GM12878 (cell line): Measurements from ENCODE around the gene MMP13. TPM values are rescaled to one million over a fixed set of nuclear protein-coding genes. Genes with fewer than 3 reads are reported as not detected.

Source experiments
- ATAC-seq: fragments of 200-7000 bp; cut with Tn5 transposase; 3 replicates; pipeline ENCODE4 v1.9.1; 2020; ENCODE audit warnings: mild to moderate bottlenecking, moderate library complexity
- BruUV-seq: library from RNA; stranded (reverse); fragments of 400-500 nt; replicated peaks from 2 replicates; lab custom pipeline; 2021; lab: Mats Ljungman, UMichigan
- CTCF ChIA-PET: fragments of 300-600 bp; sonication (Branson Sonifier 250); formaldehyde crosslinking; extraction: SDS; loops from one replicate; lab custom pipeline; 2021; ENCODE audit warnings: inconsistent platforms; lab: Yijun Ruan, JAX
- POLR2A ChIA-PET: fragments of 350-600 bp; formaldehyde crosslinking; extraction: SDS; loops from one replicate; lab custom pipeline; 2021; ENCODE audit warnings: inconsistent platforms; lab: Charles Lee
- RAD21 ChIA-PET: fragments of 300-600 bp; sonication (Branson Sonifier 250); formaldehyde crosslinking; loops from one replicate; lab custom pipeline; 2023; ENCODE audit warnings: antibody characterized with exemption; ENCODE audit not compliant: unreplicated experiment; lab: Charles Lee
- SMC1A ChIA-PET: fragments of 300-600 bp; sonication (Branson Sonifier 250); formaldehyde crosslinking; loops from one replicate; lab custom pipeline; 2023; ENCODE audit not compliant: unreplicated experiment, uncharacterized antibody; lab: Charles Lee
- DNase-seq: peaks from one replicate; pipeline ENCODE4 v3.0.0-alpha.2; 2011; ENCODE audit warnings: low read depth, low spot score
- FAIRE-seq: peaks from 3 replicates; lab custom pipeline; 2011; peaks lifted over from hg19 to GRCh38; lab: Jason Lieb, UNC
- H2AFZ ChIP-seq: 2 replicates; pipeline ENCODE4 v1.6.0; 2011; ENCODE audit warnings: low read depth, low read length, control low read depth; ENCODE audit not compliant: control insufficient read depth
- H3K27ac ChIP-seq: 2 replicates; pipeline ENCODE4 v1.5.1; 2011; ENCODE audit warnings: control low read depth; ENCODE audit not compliant: control insufficient read depth, insufficient read depth
- H3K27me3 ChIP-seq, 2 experiments: replicated peaks in 1 of 2; 2 replicates each; pipeline versions ENCODE4 v1.6.0 to v1.6.1; 2011; ENCODE audit warnings: low read length in 1 of 2; ENCODE audit not compliant: control insufficient read depth in 2 of 2, insufficient read depth in 2 of 2
- H3K36me3 ChIP-seq, 2 experiments: 2 replicates each; pipeline ENCODE4 v1.5.1; 2011; ENCODE audit warnings: low read length in 1 of 2; ENCODE audit not compliant: control insufficient read depth in 2 of 2, insufficient read depth in 2 of 2
- H3K4me1 ChIP-seq: 2 replicates; pipeline ENCODE4 v1.6.1; 2011; ENCODE audit warnings: mild to moderate bottlenecking, low read length, moderate library complexity, mixed read lengths; ENCODE audit not compliant: control insufficient read depth, insufficient read depth
- H3K4me2 ChIP-seq: 2 replicates; pipeline ENCODE4 v1.6.0; 2011; ENCODE audit warnings: control low read depth; ENCODE audit not compliant: control insufficient read depth, insufficient read depth
- H3K4me3 ChIP-seq: fragments of 200-600 bp; sonication (generic); 2 replicates; pipeline ENCODE4 v1.5.1; 2016
- H3K79me2 ChIP-seq: 2 replicates; pipeline ENCODE4 v1.6.0; 2011; ENCODE audit warnings: low read length; ENCODE audit not compliant: control insufficient read depth, insufficient read depth
- H3K9ac ChIP-seq: 2 replicates; pipeline ENCODE4 v1.8.0; 2011; ENCODE audit warnings: low read length, control low read depth, mixed read lengths; ENCODE audit not compliant: control insufficient read depth, insufficient read depth
- H3K9me3 ChIP-seq: replicated peaks from 3 replicates; pipeline ENCODE4 v1.5.1; 2011; ENCODE audit warnings: mild to moderate bottlenecking, low read length; ENCODE audit not compliant: control insufficient read depth, insufficient read depth
- H4K20me1 ChIP-seq: 2 replicates; pipeline ENCODE4 v1.6.0; 2011; ENCODE audit not compliant: control insufficient read depth, insufficient read depth
- ASH2L ChIP-seq: fragments of 300-600, 200-600 bp; sonication (generic); IDR thresholded peaks from 2 replicates; pipeline ENCODE4 v1.6.1; 2017; ENCODE audit warnings: low read depth, mild to moderate bottlenecking, borderline replicate concordance
- ATF7 ChIP-seq: fragments of 450-650 bp; IDR thresholded peaks from 2 replicates; pipeline ENCODE4 v1.6.1; 2016; ENCODE audit warnings: low read depth, mild to moderate bottlenecking
- EP300 ChIP-seq, 2 experiments: fragments of 150-350 bp in 1 of 2; IDR thresholded peaks; 2 replicates each; pipeline ENCODE4 v1.6.1; 2011 to 2012; ENCODE audit warnings: low read depth in 2 of 2, low read length in 2 of 2, borderline replicate concordance in 1 of 2, improper control_type of control experiment in 1 of 2, inconsistent platforms in 1 of 2; ENCODE audit not compliant: control insufficient read depth in 1 of 2
- HSF1 ChIP-seq: fragments of 150-350 bp; IDR thresholded peaks from 2 replicates; pipeline ENCODE4 v1.6.1; 2014; ENCODE audit warnings: mild to moderate bottlenecking, low read depth, low read length
- JUNB ChIP-seq: IDR thresholded peaks from 2 replicates; pipeline ENCODE4 v1.6.1; 2016; ENCODE audit warnings: antibody characterized with exemption, mild to moderate bottlenecking
- SIN3A ChIP-seq: IDR thresholded peaks from 2 replicates; pipeline ENCODE4 v1.6.1; 2012; ENCODE audit warnings: low read depth, low read length, improper control_type of control experiment
- TARDBP ChIP-seq: IDR thresholded peaks from 2 replicates; pipeline ENCODE4 v1.6.1; 2016; ENCODE audit warnings: borderline replicate concordance
- TCF3 ChIP-seq: IDR thresholded peaks from 2 replicates; pipeline ENCODE4 v1.6.1; 2012; ENCODE audit warnings: low read depth, mild to moderate bottlenecking, low read length, borderline replicate concordance; ENCODE audit not compliant: insufficient read depth
- ZSCAN29 ChIP-seq: fragments of 450-650 bp; IDR thresholded peaks from 2 replicates; pipeline ENCODE4 v1.6.1; 2017; ENCODE audit warnings: mild to moderate bottlenecking, moderate library complexity
- WGBS: methylation state at CpG from one replicate; pipeline ENCODE4 v1.1.6; 2016; ENCODE audit warnings: low lambda C conversion rate; ENCODE audit not compliant: insufficient replicate concordance, insufficient coverage; ENCODE audit errors: missing lambda C conversion rate; 5-methylcytosine and 5-hydroxymethylcytosine counted together
- in situ Hi-C: fragments of 300-500 bp; cut with MboI; formaldehyde crosslinking; loops from 9 replicates; pipeline ENCODE4 v1.14.3; 2018; ENCODE audit warnings: mixed read lengths
- intact Hi-C: fragments of 100-400 bp; cut with micrococcal nuclease; formaldehyde crosslinking; loops from one replicate; pipeline ENCODE4 v1.14.2; 2022; ENCODE audit not compliant: unreplicated experiment
- polyA plus RNA-seq, 11 experiments: library from polyadenylated mRNA; depleted of rRNA in 4 of 11; unstranded in 6 of 11; stranded (reverse) in 5 of 11; fragments of >200 nt; fragmentation: Nextera tagmentation in 4 of 11; fragmentation: Illumina TruSeq in 1 of 11; extraction: Ambion mirVana in 4 of 11; extraction: Trizol in 1 of 11; gene quantifications; 1 replicate in 1 of 11; 2 replicates in 10 of 11; pipeline versions ENCODE4 v1.2.1 to v1.2.3, GENCODE V29; 2011 to 2016; ENCODE audit warnings: inconsistent platforms in 2 of 11, missing spikeins in 2 of 11, low read depth in 1 of 11
- total RNA-seq, 4 experiments: library from RNA; depleted of rRNA in 3 of 4; stranded (reverse); fragments of >200 nt in 3 of 4; fragmentation: Illumina TruSeq in 1 of 4; extraction: Trizol in 1 of 4; gene quantifications; 2 replicates each; pipeline versions ENCODE4 v1.2.1 to v1.2.3, GENCODE V29; 2013 to 2021
- TF ChIP-seq, protein P1 (sequence below): fragments of 450-650 bp; IDR thresholded peaks from 2 replicates; pipeline ENCODE4 v1.6.1; 2016; ENCODE audit warnings: mild to moderate bottlenecking
- TF ChIP-seq, protein P2 (sequence below): fragments of 450-650 bp; IDR thresholded peaks from 2 replicates; pipeline ENCODE4 v1.6.1; 2016; ENCODE audit warnings: mild to moderate bottlenecking

MMP13 gene
- total and polyA plus RNA-seq, 10 of the 15 experiments (the other 5 are each of a cell fraction or from before 2014, with no cell fraction given), result 0.05 TPM; not detected in 9

- ChIA-PET POLR2A (no interaction called here), SMC1A (interaction anchor here (1.5 kb wide), 1 partner anchor 39 kb away, joined by 3 read pairs; no protein-coding TSS in a partner anchor), CTCF (interaction anchor here (0.8 to 1.4 kb wide), 2 partner anchors 9 to 49 kb away, joined by 3 to 4 read pairs; no protein-coding TSS in a partner anchor), RAD21 (no interaction called here)
- H3K36me3 ChIP-seq, result no peaks in the 10 kb centered on the region
- DNase-seq (no peak), FAIRE-seq (no peak), ATAC-seq (peak; percentile 78)
- H3K4me2 ChIP-seq, result no peak overlapping the region
- H3K27me3 ChIP-seq, result no peaks in the 10 kb centered on the region
- no peaks in the 10 kb centered on the region for H4K20me1 ChIP-seq
- H3K79me2 ChIP-seq, result no peaks in the 10 kb centered on the region
- no peak overlapping the region for H2AFZ ChIP-seq
- TF ChIP-seq ATF7 (peak; percentile 59; the same call in 1 of the 2 replicates), TARDBP (no peak), SIN3A (no peak), TCF3 (no peak), ZSCAN29 (no peak), EP300 (IDR thresholded peaks at IDR 0.05; ENCODE audit: borderline replicate concordance in 1 of 2, control insufficient read depth in 1 of 2, low read depth in 2 of 2, low read length in 2 of 2) (no peak), JUNB (peak; percentile 47; the same call in 1 of the 2 replicates), HSF1 (peak; percentile 53; the same call in 1 of the 2 replicates), ASH2L (no peak)
- TF ChIP-seq, protein P1, sequence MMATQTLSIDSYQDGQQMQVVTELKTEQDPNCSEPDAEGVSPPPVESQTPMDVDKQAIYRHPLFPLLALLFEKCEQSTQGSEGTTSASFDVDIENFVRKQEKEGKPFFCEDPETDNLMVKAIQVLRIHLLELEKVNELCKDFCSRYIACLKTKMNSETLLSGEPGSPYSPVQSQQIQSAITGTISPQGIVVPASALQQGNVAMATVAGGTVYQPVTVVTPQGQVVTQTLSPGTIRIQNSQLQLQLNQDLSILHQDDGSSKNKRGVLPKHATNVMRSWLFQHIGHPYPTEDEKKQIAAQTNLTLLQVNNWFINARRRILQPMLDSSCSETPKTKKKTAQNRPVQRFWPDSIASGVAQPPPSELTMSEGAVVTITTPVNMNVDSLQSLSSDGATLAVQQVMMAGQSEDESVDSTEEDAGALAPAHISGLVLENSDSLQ, result peak; percentile 27; the same call in 1 of the 2 replicates
- TF ChIP-seq, protein P2, sequence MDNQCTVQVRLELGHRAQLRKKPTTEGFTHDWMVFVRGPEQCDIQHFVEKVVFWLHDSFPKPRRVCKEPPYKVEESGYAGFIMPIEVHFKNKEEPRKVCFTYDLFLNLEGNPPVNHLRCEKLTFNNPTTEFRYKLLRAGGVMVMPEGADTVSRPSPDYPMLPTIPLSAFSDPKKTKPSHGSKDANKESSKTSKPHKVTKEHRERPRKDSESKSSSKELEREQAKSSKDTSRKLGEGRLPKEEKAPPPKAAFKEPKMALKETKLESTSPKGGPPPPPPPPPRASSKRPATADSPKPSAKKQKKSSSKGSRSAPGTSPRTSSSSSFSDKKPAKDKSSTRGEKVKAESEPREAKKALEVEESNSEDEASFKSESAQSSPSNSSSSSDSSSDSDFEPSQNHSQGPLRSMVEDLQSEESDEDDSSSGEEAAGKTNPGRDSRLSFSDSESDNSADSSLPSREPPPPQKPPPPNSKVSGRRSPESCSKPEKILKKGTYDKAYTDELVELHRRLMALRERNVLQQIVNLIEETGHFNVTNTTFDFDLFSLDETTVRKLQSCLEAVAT, result no peak
- intact Hi-C loops, result no loop called here
- no peak overlapping the region for H3K9ac ChIP-seq
- no TSS peak for BruUV-seq
- H3K4me1 ChIP-seq, result no peaks in the 10 kb centered on the region
- no peaks in the 10 kb centered on the region for H3K9me3 ChIP-seq
- no peak overlapping the region for H3K27ac ChIP-seq
- 34% methylated on average over 2 of the region's 2 CpGs for WGBS
- H3K4me3 ChIP-seq, result no peak overlapping the region
- in situ Hi-C loops, result no loop called here
Measured at GRCh38 chr11:102986815-102987214, 31.3 kb upstream of the MMP13 start.
